ENCODE measurements around the gene HPCAL1. TPM values are rescaled to one million over a fixed set of nuclear protein-coding genes. Genes with fewer than 3 reads are reported as not detected.

Gene HPCAL1
- total RNA-seq, 1 donor from 2014 or later = 34.3 TPM

GRCh38 chr2:10400978-10401951 is 98.6 kb downstream of the HPCAL1 start:
- intact Hi-C loops (cut with DNase I) = no loop called here
- ATAC-seq (ENCODE audit: poor library complexity) (no peak), DNase-seq (no peak)

- no peak for DNase-seq
- ATAC-seq (ENCODE audit: poor library complexity) = no peak
- intact Hi-C loops (cut with DNase I) = no loop called here
Measured at GRCh38 chr2:10402062-10402585, 99.4 kb downstream of the HPCAL1 start.

- ATAC-seq (ENCODE audit: poor library complexity) (no peak), DNase-seq (no peak)
- intact Hi-C loops (cut with DNase I) = no loop called here
Measured at GRCh38 chr2:10402653-10403215, 100.0 kb downstream of the HPCAL1 start.

- ATAC-seq (ENCODE audit: poor library complexity) = peak; percentile 42
- DNase-seq = no peak
- intact Hi-C loops (cut with DNase I) = loop anchor here (5.0 kb wide), 1 partner anchor 102 kb away; the partner anchor contains the start of gene HPCAL1
Measured at GRCh38 chr2:10404324-10405143, 101.8 kb downstream of the HPCAL1 start.

- ATAC-seq (ENCODE audit: poor library complexity) = peak; percentile 69
Measured at GRCh38 chr2:10405448-10405847, 102.7 kb downstream of the HPCAL1 start.

GRCh38 chr2:10406016-10406415 is 103.3 kb downstream of the HPCAL1 start:
- intact Hi-C loops (cut with DNase I) = loop anchor here (5.0 kb wide), 1 partner anchor 104 kb away; the partner anchor contains the start of gene HPCAL1
- ATAC-seq (ENCODE audit: poor library complexity) (peak; percentile 70), DNase-seq (peak; percentile 63)

More at GRCh38 chr2:10405448-10405847, 102.7 kb downstream of the HPCAL1 start:
- peak; percentile 72 for DNase-seq
- intact Hi-C loops (cut with DNase I) = loop anchor here (5.0 kb wide), 1 partner anchor 103 kb away; the partner anchor contains the start of gene HPCAL1

- intact Hi-C loops (cut with DNase I) = loop anchor here (5.0 kb wide), 1 partner anchor 104 kb away; the partner anchor contains the start of gene HPCAL1
- ATAC-seq (ENCODE audit: poor library complexity) (no peak), DNase-seq (no peak)
Measured at GRCh38 chr2:10406491-10407188, 103.9 kb downstream of the HPCAL1 start.

- DNase-seq (no peak), ATAC-seq (ENCODE audit: poor library complexity) (no peak)
- intact Hi-C loops (cut with DNase I) = loop anchor here (5.0 kb wide), 1 partner anchor 105 kb away; the partner anchor contains the start of gene HPCAL1
Measured at GRCh38 chr2:10407432-10407831, 104.7 kb downstream of the HPCAL1 start.

- ATAC-seq (ENCODE audit: poor library complexity) (peak; percentile 35), DNase-seq (no peak)
- intact Hi-C loops (cut with DNase I) = loop anchor here (2.0 to 5.0 kb wide), 2 partner anchors 106 to 263 kb away; partner anchors contain the start of gene HPCAL1
Measured at GRCh38 chr2:10407841-10408648, 105.3 kb downstream of the HPCAL1 start.

GRCh38 chr2:10408649-10409579 is 106.2 kb downstream of the HPCAL1 start:
- ATAC-seq (ENCODE audit: poor library complexity) (peak; percentile 73), DNase-seq (peak; percentile 88)
- intact Hi-C loops (cut with DNase I) = loop anchor here (2.0 to 5.0 kb wide), 2 partner anchors 107 to 264 kb away; partner anchors contain the start of gene HPCAL1

- DNase-seq = no peak
- no peak for ATAC-seq (ENCODE audit: poor library complexity)
- intact Hi-C loops (cut with DNase I) = no loop called here
Measured at GRCh38 chr2:10410001-10410822, 107.5 kb downstream of the HPCAL1 start.

- intact Hi-C loops (cut with DNase I) = no loop called here
- ATAC-seq (ENCODE audit: poor library complexity) (no peak), DNase-seq (no peak)
Measured at GRCh38 chr2:10410823-10411437, 108.2 kb downstream of the HPCAL1 start.

- intact Hi-C loops (cut with DNase I) = no loop called here
- DNase-seq (no peak), ATAC-seq (ENCODE audit: poor library complexity) (no peak)
Measured at GRCh38 chr2:10411557-10411956, 108.9 kb downstream of the HPCAL1 start.

GRCh38 chr2:10412380-10412779 is 109.7 kb downstream of the HPCAL1 start:
- ATAC-seq (ENCODE audit: poor library complexity) = no peak
- intact Hi-C loops (cut with DNase I) = no loop called here
- DNase-seq = no peak

- intact Hi-C loops (cut with DNase I) = no loop called here
- no peak for DNase-seq
- ATAC-seq (ENCODE audit: poor library complexity) = no peak
Measured at GRCh38 chr2:10413503-10413902, 110.8 kb downstream of the HPCAL1 start.

Measured in Right ventricle myocardium superior (tissue), 1 donor.